HepG2 (cell line): ENCODE data around the gene WDR54. TPM values are rescaled to one million over a fixed set of nuclear protein-coding genes. Genes with fewer than 3 reads are reported as not detected.

Experiments used
- BCL3 ChIP-seq: sonication (generic); formaldehyde crosslinking; IDR thresholded peaks from 2 replicates; pipeline ENCODE4 v1.5.1; 2020; ENCODE audit warnings: mild to moderate bottlenecking, missing genetic modification reagents, moderate library complexity
- HNRNPH1 ChIP-seq: fragments of 200-400 bp; formaldehyde crosslinking; optimal IDR thresholded peaks from 2 replicates; pipeline ENCODE3; 2017; ENCODE audit warnings: mild to moderate bottlenecking, low read depth, low read length
- HOXD1 ChIP-seq: sonication (generic); formaldehyde crosslinking; IDR thresholded peaks from 2 replicates; pipeline ENCODE4 v1.5.0; 2020; ENCODE audit warnings: missing genetic modification reagents
- IRF1 ChIP-seq: sonication (generic); formaldehyde crosslinking; IDR thresholded peaks from 2 replicates; pipeline ENCODE4 v1.4.0; 2020; ENCODE audit warnings: low read depth, mild to moderate bottlenecking, missing genetic modification reagents
- KLF16 ChIP-seq, 2 experiments: sonication (generic) in 1 of 2; formaldehyde crosslinking in 1 of 2; IDR thresholded peaks; 2 replicates each; pipeline versions ENCODE4 v1.6.1 to v1.8.0; 2016 to 2023; ENCODE audit warnings: missing genetic modification reagents in 2 of 2, missing compliant biosample characterization in 1 of 2
- MAFK ChIP-seq, 2 experiments: IDR thresholded peaks in 1 of 2; conservative IDR thresholded peaks in 1 of 2; 2 replicates each; pipeline ENCODE4 v1.6.1; 2011; ENCODE audit warnings: improper control_type of control experiment in 2 of 2, low read length in 2 of 2
- PCBP1 ChIP-seq: fragments of 200-400 bp; formaldehyde crosslinking; IDR thresholded peaks from 2 replicates; pipeline ENCODE4 v1.6.1; 2017; ENCODE audit warnings: mild to moderate bottlenecking, low read depth, low read length, borderline replicate concordance
- RAD51 ChIP-seq: fragments of 450-650 bp; IDR thresholded peaks from 2 replicates; pipeline ENCODE4 v1.6.1; 2016; ENCODE audit warnings: borderline replicate concordance
- RBAK ChIP-seq: sonication (generic); formaldehyde crosslinking; IDR thresholded peaks from 2 replicates; pipeline ENCODE4 v1.5.1; 2020; ENCODE audit warnings: mild to moderate bottlenecking, missing genetic modification reagents
- TBL1XR1 ChIP-seq: fragments of 150-350 bp; IDR thresholded peaks from 2 replicates; pipeline ENCODE4 v1.6.1; 2014; ENCODE audit warnings: borderline replicate concordance, low read length; ENCODE audit not compliant: partially characterized antibody
- ZBTB44 ChIP-seq: sonication (generic); formaldehyde crosslinking; IDR thresholded peaks from 2 replicates; pipeline ENCODE4 v1.4.0; 2020; ENCODE audit warnings: missing genetic modification reagents
- ZNF180 ChIP-seq: sonication (generic); formaldehyde crosslinking; IDR thresholded peaks from 2 replicates; pipeline ENCODE4 v1.4.0; 2020; ENCODE audit warnings: low read depth, missing genetic modification reagents, borderline replicate concordance
- ZNF280D ChIP-seq: sonication (generic); formaldehyde crosslinking; IDR thresholded peaks from 2 replicates; pipeline ENCODE4 v1.5.1; 2020; ENCODE audit warnings: mild to moderate bottlenecking, missing genetic modification reagents
- ZNF33B ChIP-seq: sonication (generic); formaldehyde crosslinking; IDR thresholded peaks from 2 replicates; pipeline ENCODE4 v1.5.1; 2020; ENCODE audit warnings: mild to moderate bottlenecking, missing genetic modification reagents
- ZNF362 ChIP-seq: sonication (generic); formaldehyde crosslinking; IDR thresholded peaks from 2 replicates; pipeline ENCODE4 v1.4.0; 2020; ENCODE audit warnings: missing genetic modification reagents, mild to moderate bottlenecking, borderline replicate concordance
- ZNF383 ChIP-seq: sonication (generic); formaldehyde crosslinking; IDR thresholded peaks from 2 replicates; pipeline ENCODE4 v1.4.0; 2020; ENCODE audit warnings: missing genetic modification reagents, mild to moderate bottlenecking, borderline replicate concordance
- ZNF431 ChIP-seq: sonication (generic); formaldehyde crosslinking; IDR thresholded peaks from 2 replicates; pipeline ENCODE4 v1.9.0; 2022; ENCODE audit warnings: missing genetic modification reagents, low read depth, mild to moderate bottlenecking, borderline replicate concordance
- ZNF589 ChIP-seq: sonication (generic); formaldehyde crosslinking; conservative IDR thresholded peaks from 2 replicates; pipeline ENCODE4 v1.8.0; 2022; ENCODE audit warnings: mild to moderate bottlenecking, moderate library complexity, missing genetic modification reagents
- ZNF644 ChIP-seq: IDR thresholded peaks from 2 replicates; pipeline ENCODE4 v1.6.1; 2016; ENCODE audit warnings: low read depth
- polyA plus RNA-seq, 8 experiments: library from polyadenylated mRNA; depleted of rRNA in 3 of 8; stranded (reverse) in 7 of 8; unstranded in 1 of 8; fragments of >200 nt; fragmentation: Illumina TruSeq in 4 of 8; extraction: Trizol in 4 of 8; gene quantifications; 2 replicates each; pipeline versions ENCODE4 v1.2.1 to v1.2.3, GENCODE V29; 2011 to 2016; ENCODE audit warnings: low read depth in 4 of 8, missing spikeins in 1 of 8, mixed read lengths in 1 of 8; ENCODE audit not compliant: insufficient read depth in 1 of 8
- total RNA-seq, 5 experiments: library from RNA; depleted of rRNA; stranded (reverse); fragments of >200 nt; fragmentation: Illumina TruSeq; extraction: Trizol; gene quantifications; 2 replicates each; pipeline ENCODE4 v1.2.3, GENCODE V29; 2016; ENCODE audit warnings: low read depth in 1 of 5

The WDR54 gene
- total and polyA plus RNA-seq, 2 of the 13 experiments (the other 11 are each of a cell fraction or from before 2014, with no cell fraction given), result 2.0 to 17.3 TPM

GRCh38 chr2:74472086-74472944 lies 50.8 kb downstream of the WDR54 start, which contains the start of gene MRPL53 (continued):
- TF ChIP-seq ZNF280D (CRISPR knock-in tag) (peak; percentile 96; the same call in 1 of the 2 replicates), PCBP1 (peak; percentile 97), RAD51 (no peak), ZNF589 (CRISPR knock-in tag) (peak; percentile 91), ZBTB44 (CRISPR knock-in tag) (peak; percentile 83; the same call in 1 of the 2 replicates), TBL1XR1 (peak; percentile 54), ZNF431 (CRISPR knock-in tag) (peak; percentile 87), MAFK (conservative IDR thresholded peaks at IDR 0.05 in 1 of 2, IDR thresholded peaks at IDR 0.05 in 1 of 2; ENCODE audit: low read length in 2 of 2) (no peak), HOXD1 (0 out of 2 replicates have a peak, but pooled peaks have one; percentile 42), BCL3 (CRISPR knock-in tag) (peak; percentile 95; the same call in 1 of the 2 replicates), RBAK (CRISPR knock-in tag) (0 out of 2 replicates have a peak, but pooled peaks have one; percentile 54), ZNF383 (peak; percentile 98), ZNF180 (CRISPR knock-in tag) (peak; percentile 35; the same call in 1 of the 2 replicates), ZNF362 (CRISPR knock-in tag) (peak; percentile 79), ZNF33B (CRISPR knock-in tag) (peak; percentile 85), HNRNPH1 (peak; percentile 39), ZNF644 (no peak), IRF1 (CRISPR knock-in tag) (peak; percentile 80; the same call in 1 of the 2 replicates), KLF16 (CRISPR knock-in tag; IDR thresholded peaks at IDR 0.05) (peak in 1 of 2 experiments; percentile 97; a peak in 2 of 4 replicates)
